Duodenal mucosa (tissue), 2 donors: Measurements from ENCODE around the gene PMEL.
A peak's percentile ranks its signal among the peaks of the same experiment; 100 is the strongest.
"Not testable (repeated sequence)": the region's sequence is repeated elsewhere in the genome, so short reads cannot be mapped to it uniquely, and the experiment has no call there.

ENCODE experiments used
- H3K27ac ChIP-seq: one replicate; pipeline ENCODE4 v1.7.0; 2013; ENCODE audit warnings: low read depth, low read length
- H3K27me3 ChIP-seq, 2 donors: one replicate each; pipeline ENCODE4 v1.7.0; 2013; ENCODE audit warnings: low read length in 2 of 2, control low read depth in 1 of 2; ENCODE audit not compliant: insufficient read depth in 2 of 2, control insufficient read depth in 1 of 2
- H3K36me3 ChIP-seq, 2 donors: one replicate each; pipeline ENCODE4 v1.7.0; 2013; ENCODE audit warnings: low read length in 2 of 2, control low read depth in 1 of 2; ENCODE audit not compliant: insufficient read depth in 2 of 2, control insufficient read depth in 1 of 2
- H3K4me1 ChIP-seq, 2 donors: one replicate each; pipeline ENCODE4 v1.7.0; 2013; ENCODE audit warnings: low read length in 2 of 2, control low read depth in 1 of 2; ENCODE audit not compliant: insufficient read depth in 2 of 2, control insufficient read depth in 1 of 2
- H3K4me3 ChIP-seq, 2 donors: one replicate each; pipeline ENCODE4 v1.7.0; 2013; ENCODE audit warnings: low read length in 2 of 2, low read depth in 1 of 2
- H3K9ac ChIP-seq, 2 donors: one replicate each; pipeline ENCODE4 v1.7.0; 2013; ENCODE audit warnings: low read length in 2 of 2, low read depth in 1 of 2
- H3K9me3 ChIP-seq, 2 donors: one replicate each; pipeline ENCODE4 v1.7.0; 2013; ENCODE audit warnings: low read length in 2 of 2, control low read depth in 1 of 2; ENCODE audit not compliant: control insufficient read depth in 1 of 2

Gene PMEL

GRCh38 chr12:55926738-55927587 lies 38.9 kb downstream of the PMEL start:
- H3K9me3 ChIP-seq: no peaks in the 10 kb centered on the region
- H3K27ac ChIP-seq: peak overlapping the region; percentile 98
- H3K27me3 ChIP-seq: no peaks in the 10 kb centered on the region
- H3K36me3 ChIP-seq: peaks cover 0 to 20% of the 10 kb centered on the region in 2 donors
- H3K4me3 ChIP-seq: peak overlapping the region; percentile 93 to 100
- peaks cover 33 to 39% of the 10 kb centered on the region in 2 donors for H3K4me1 ChIP-seq
- H3K9ac ChIP-seq: peak overlapping the region; percentile 98 to 100

DNA sequence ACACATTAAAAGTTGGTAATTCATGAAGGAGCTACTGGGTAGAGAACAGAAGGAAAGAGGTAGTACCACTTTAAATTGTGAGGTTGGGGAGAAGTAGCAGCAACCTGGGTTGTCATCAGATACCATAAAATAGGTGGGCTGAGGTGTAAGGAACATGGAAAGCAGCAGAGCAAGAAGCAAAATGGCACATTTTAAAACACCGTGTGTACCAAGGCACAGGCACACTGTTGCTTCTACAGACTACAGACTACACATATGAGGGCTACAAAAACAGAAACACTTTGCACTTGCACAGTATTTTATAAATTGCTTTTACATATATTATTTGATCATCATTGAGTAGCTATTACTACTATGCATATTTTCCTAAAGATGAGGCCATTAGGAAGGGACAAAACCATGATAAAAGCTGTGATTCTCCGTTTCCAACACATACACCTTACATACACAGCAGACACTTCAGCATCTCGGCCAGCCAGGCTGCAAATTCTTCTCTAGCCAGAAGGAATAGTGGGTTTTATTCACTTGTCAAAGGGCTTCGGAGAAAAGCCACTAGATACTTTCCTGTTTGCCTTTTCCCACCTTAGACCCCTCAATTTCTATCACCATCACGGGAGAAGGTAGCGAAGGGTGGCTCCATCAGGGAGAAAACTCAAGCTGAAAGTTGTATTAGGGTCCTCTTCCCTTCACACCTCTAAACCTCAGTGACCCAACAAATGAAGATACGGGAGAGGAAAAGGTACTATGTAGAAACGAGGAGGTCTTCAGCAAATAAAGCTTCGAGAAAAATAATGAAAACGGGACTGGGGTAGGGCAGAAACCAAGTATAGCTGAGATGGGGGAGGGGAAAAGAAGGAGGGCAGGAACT lies 39.7 kb downstream of the PMEL start:
- peaks cover 0 to 23% of the 10 kb centered on the region in 2 donors for H3K36me3 ChIP-seq
- peak overlapping the region; percentile 98 to 100 for H3K9ac ChIP-seq
- peaks cover 31 to 33% of the 10 kb centered on the region in 2 donors for H3K4me1 ChIP-seq
- no peaks in the 10 kb centered on the region for H3K27me3 ChIP-seq
- H3K4me3 ChIP-seq: peak overlapping the region; percentile 93 to 100
- no peaks in the 10 kb centered on the region for H3K9me3 ChIP-seq
- no peak overlapping the region for H3K27ac ChIP-seq

DNA sequence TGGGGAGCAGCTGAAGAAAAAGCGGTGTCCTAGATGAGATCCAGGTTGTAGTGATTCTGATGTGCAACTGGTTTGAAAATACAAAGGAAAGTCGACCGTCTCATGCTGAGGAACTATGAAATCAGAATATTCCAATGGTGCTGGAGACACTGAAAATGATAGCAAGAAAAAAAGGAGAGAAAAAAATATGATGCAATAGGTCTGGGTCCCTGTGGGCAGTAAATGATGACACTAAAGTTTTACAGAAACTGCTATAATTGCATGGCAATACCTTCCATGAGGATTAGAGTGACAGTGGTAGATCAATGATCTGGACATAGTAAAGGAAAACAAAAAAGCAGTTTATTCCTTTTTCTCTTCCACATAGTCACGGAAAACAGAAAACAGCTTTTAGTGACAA lies 40.5 kb downstream of the PMEL start:
- Histone ChIP-seq H3K36me3 (peaks cover 0 to 23% of the 10 kb centered on the region in 2 donors), H3K27ac (no peak overlapping the region), H3K27me3 (no peaks in the 10 kb centered on the region), H3K4me1 (peaks cover 24 to 27% of the 10 kb centered on the region in 2 donors), H3K9ac (no peak overlapping the region), H3K9me3 (no peaks in the 10 kb centered on the region), H3K4me3 (no peak overlapping the region)

DNA sequence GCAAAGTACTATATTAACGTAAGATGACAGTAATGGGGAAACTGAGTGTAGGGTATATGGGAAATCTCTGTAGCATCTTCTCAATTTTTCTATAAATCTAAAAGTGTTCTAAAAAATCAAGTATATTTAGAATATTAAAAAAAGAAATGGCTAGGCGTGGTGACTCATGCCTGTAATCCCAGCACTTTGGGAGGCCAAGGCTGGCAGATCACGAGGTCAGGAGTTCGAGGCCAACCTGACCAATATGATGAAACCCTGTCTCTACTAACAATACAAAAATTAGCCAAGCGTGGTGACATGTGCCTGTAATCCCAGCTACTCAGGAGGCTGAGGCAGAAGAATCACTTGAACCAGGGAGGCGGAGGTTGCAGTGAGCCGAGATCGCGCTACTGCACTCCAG lies 42.2 kb downstream of the PMEL start:
- H3K36me3 ChIP-seq: peaks cover 0 to 25% of the 10 kb centered on the region in 2 donors
- not testable (repeated sequence) for H3K9me3 ChIP-seq, H3K4me3 ChIP-seq, H3K27ac ChIP-seq, H3K9ac ChIP-seq, H3K27me3 ChIP-seq
- H3K4me1 ChIP-seq: peaks cover 12 to 13% of the 10 kb centered on the region in 2 donors

DNA sequence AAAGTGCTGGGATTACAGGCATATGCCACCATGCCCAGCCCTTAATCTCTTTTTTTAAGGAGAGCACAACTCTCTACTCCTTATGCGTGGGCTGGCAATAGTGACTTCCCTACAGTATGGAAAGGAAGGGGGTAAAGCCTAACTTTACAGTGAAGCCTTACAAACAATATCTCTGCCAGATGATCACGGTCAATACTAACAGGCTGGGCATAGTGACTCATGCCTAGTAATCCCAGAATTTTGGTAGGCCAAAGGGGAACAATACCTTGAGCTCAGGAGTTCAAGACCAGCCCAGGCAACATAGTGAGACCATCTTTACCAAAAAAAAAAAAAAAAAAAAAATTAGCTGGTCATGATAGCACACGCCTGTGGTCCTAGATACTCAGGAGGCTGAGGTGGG lies 43.7 kb downstream of the PMEL start:
- Histone ChIP-seq H3K4me3 (no peak overlapping the region), H3K27ac (no peak overlapping the region), H3K36me3 (peaks cover 0 to 25% of the 10 kb centered on the region in 2 donors), H3K27me3 (no peaks in the 10 kb centered on the region), H3K9me3 (no peaks in the 10 kb centered on the region), H3K9ac (no peak overlapping the region), H3K4me1 (peaks cover 11 to 13% of the 10 kb centered on the region in 2 donors)

- peaks cover 5 to 22% of the 10 kb centered on the region in 2 donors for H3K36me3 ChIP-seq
- H3K4me1 ChIP-seq, H3K9me3 ChIP-seq, H3K9ac ChIP-seq, H3K27ac ChIP-seq, H3K27me3 ChIP-seq, H3K4me3 ChIP-seq: not testable (repeated sequence)
Measured at GRCh38 chr12:55919032-55919431, 46.8 kb downstream of the PMEL start.

- no peak overlapping the region for H3K27ac ChIP-seq
- H3K9ac ChIP-seq: no peak overlapping the region
- H3K9me3 ChIP-seq: no peaks in the 10 kb centered on the region
- H3K36me3 ChIP-seq: peaks cover 8 to 20% of the 10 kb centered on the region in 2 donors
- no peaks in the 10 kb centered on the region for H3K27me3 ChIP-seq
- H3K4me3 ChIP-seq: no peak overlapping the region
- peaks cover 0 to 8% of the 10 kb centered on the region in 2 donors for H3K4me1 ChIP-seq
Measured at GRCh38 chr12:55915482-55915859, 50.4 kb downstream of the PMEL start.

- Histone ChIP-seq H3K4me1 (peaks cover 0 to 17% of the 10 kb centered on the region in 2 donors), H3K27ac (no peak overlapping the region), H3K27me3 (no peaks in the 10 kb centered on the region)
Measured at GRCh38 chr12:55912908-55913307, 52.9 kb downstream of the PMEL start.

DNA sequence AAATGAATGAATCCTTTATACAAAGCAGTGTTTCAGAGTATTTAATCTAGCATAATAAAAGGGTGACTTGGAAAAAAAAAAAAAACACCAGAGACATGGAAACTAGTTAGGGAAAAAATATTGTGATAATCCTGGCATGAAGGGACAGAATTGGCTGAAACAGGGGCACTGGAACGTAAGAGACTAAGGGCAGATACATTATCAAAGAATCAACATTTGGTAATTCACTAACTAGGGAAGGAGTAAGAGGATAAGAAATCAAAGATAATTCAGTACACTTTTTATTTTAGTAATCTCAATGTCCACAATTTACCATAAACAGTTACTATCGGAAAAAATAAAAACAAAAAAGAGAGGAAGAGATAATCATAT lies 56.3 kb downstream of the PMEL start:
- H3K4me1 ChIP-seq: peaks cover 0 to 11% of the 10 kb centered on the region in 2 donors
- no peak overlapping the region for H3K4me3 ChIP-seq
- H3K9me3 ChIP-seq: no peaks in the 10 kb centered on the region
- H3K36me3 ChIP-seq: peaks cover 5 to 15% of the 10 kb centered on the region in 2 donors
- H3K9ac ChIP-seq: no peak overlapping the region
- no peaks in the 10 kb centered on the region for H3K27me3 ChIP-seq
- H3K27ac ChIP-seq: no peak overlapping the region

More at GRCh38 chr12:55912908-55913307, 52.9 kb downstream of the PMEL start:
- peaks cover 8 to 18% of the 10 kb centered on the region in 2 donors for H3K36me3 ChIP-seq
- no peaks in the 10 kb centered on the region for H3K9me3 ChIP-seq
- no peak overlapping the region for H3K4me3 ChIP-seq
- H3K9ac ChIP-seq: no peak overlapping the region
